HUES6 (cell line): ENCODE measurements around the gene ERC2.

ENCODE experiments used
- H3K27ac ChIP-seq: 2 replicates; pipeline ENCODE4 v1.7.0; 2013; ENCODE audit warnings: low read depth, mild to moderate bottlenecking, low read length, inconsistent platforms
- H3K27me3 ChIP-seq: 2 replicates; pipeline ENCODE4 v1.6.1; 2013; ENCODE audit warnings: low read length; ENCODE audit not compliant: control insufficient read depth, insufficient read depth
- H3K36me3 ChIP-seq: 2 replicates; pipeline ENCODE4 v1.6.1; 2013; ENCODE audit warnings: low read length; ENCODE audit not compliant: control insufficient read depth, insufficient read depth
- H3K4me1 ChIP-seq: 2 replicates; pipeline ENCODE4 v1.6.1; 2013; ENCODE audit warnings: low read length; ENCODE audit not compliant: control insufficient read depth, insufficient read depth
- H3K4me3 ChIP-seq: 2 replicates; pipeline ENCODE4 v1.5.1; 2013; ENCODE audit warnings: low read depth, low read length
- H3K9ac ChIP-seq: one replicate; pipeline ENCODE4 v1.6.1; 2013; ENCODE audit warnings: mild to moderate bottlenecking, low read length
- H3K9me3 ChIP-seq: 2 replicates; pipeline ENCODE4 v1.6.1; 2013; ENCODE audit warnings: low read depth, low read length; ENCODE audit not compliant: control insufficient read depth, insufficient read depth

ERC2 gene

GRCh38 chr3:55912880-55913279, 555.4 kb downstream of the ERC2 start:
- Histone ChIP-seq H3K27ac (no peak overlapping the region), H3K4me1 (no peaks in the 10 kb centered on the region), H3K4me3 (no peak overlapping the region), H3K27me3 (no peaks in the 10 kb centered on the region), H3K9ac (no peak overlapping the region), H3K9me3 (no peaks in the 10 kb centered on the region), H3K36me3 (no peaks in the 10 kb centered on the region)

- H3K4me1 ChIP-seq = no peaks in the 10 kb centered on the region
- no peak overlapping the region for H3K4me3 ChIP-seq
- H3K9me3 ChIP-seq = no peaks in the 10 kb centered on the region
- H3K36me3 ChIP-seq = no peaks in the 10 kb centered on the region
- no peak overlapping the region for H3K9ac ChIP-seq
- no peak overlapping the region for H3K27ac ChIP-seq
- H3K27me3 ChIP-seq = no peaks in the 10 kb centered on the region
Measured at GRCh38 chr3:55911266-55911665, 557.0 kb downstream of the ERC2 start.

GRCh38 chr3:55910543-55910942, 557.7 kb downstream of the ERC2 start:
- Histone ChIP-seq H3K27ac (no peak overlapping the region), H3K4me1 (no peaks in the 10 kb centered on the region), H3K4me3 (no peak overlapping the region), H3K27me3 (no peaks in the 10 kb centered on the region), H3K36me3 (no peaks in the 10 kb centered on the region), H3K9ac (no peak overlapping the region), H3K9me3 (no peaks in the 10 kb centered on the region)

GRCh38 chr3:55909373-55909772, 558.9 kb downstream of the ERC2 start:
- Histone ChIP-seq H3K36me3 (no peaks in the 10 kb centered on the region), H3K4me3 (no peak overlapping the region), H3K9ac (no peak overlapping the region), H3K27me3 (no peaks in the 10 kb centered on the region), H3K27ac (no peak overlapping the region), H3K9me3 (no peaks in the 10 kb centered on the region), H3K4me1 (no peaks in the 10 kb centered on the region)

- Histone ChIP-seq H3K36me3 (no peaks in the 10 kb centered on the region), H3K9me3 (no peaks in the 10 kb centered on the region), H3K27me3 (no peaks in the 10 kb centered on the region), H3K4me3 (no peak overlapping the region), H3K9ac (no peak overlapping the region), H3K27ac (no peak overlapping the region), H3K4me1 (no peaks in the 10 kb centered on the region)
Measured at GRCh38 chr3:55907616-55908015, 560.7 kb downstream of the ERC2 start.

GRCh38 chr3:55906896-55907295, 561.4 kb downstream of the ERC2 start:
- Histone ChIP-seq H3K27me3 (no peaks in the 10 kb centered on the region), H3K4me1 (no peaks in the 10 kb centered on the region), H3K4me3 (no peak overlapping the region), H3K9me3 (no peaks in the 10 kb centered on the region), H3K36me3 (no peaks in the 10 kb centered on the region), H3K27ac (no peak overlapping the region), H3K9ac (no peak overlapping the region)

GRCh38 chr3:55904716-55905115, 563.6 kb downstream of the ERC2 start:
- no peak overlapping the region for H3K27ac ChIP-seq
- H3K27me3 ChIP-seq = no peaks in the 10 kb centered on the region
- no peak overlapping the region for H3K9ac ChIP-seq
- H3K4me3 ChIP-seq = no peak overlapping the region
- H3K36me3 ChIP-seq = no peaks in the 10 kb centered on the region
- no peaks in the 10 kb centered on the region for H3K9me3 ChIP-seq
- no peaks in the 10 kb centered on the region for H3K4me1 ChIP-seq

- Histone ChIP-seq H3K27ac (no peak overlapping the region), H3K4me1 (no peaks in the 10 kb centered on the region), H3K9me3 (no peaks in the 10 kb centered on the region), H3K9ac (no peak overlapping the region), H3K27me3 (no peaks in the 10 kb centered on the region), H3K36me3 (no peaks in the 10 kb centered on the region), H3K4me3 (no peak overlapping the region)
Measured at GRCh38 chr3:55903680-55904079, 564.6 kb downstream of the ERC2 start.

GRCh38 chr3:55902221-55902900, 565.9 kb downstream of the ERC2 start:
- no peaks in the 10 kb centered on the region for H3K36me3 ChIP-seq

GRCh38 chr3:55899887-55900286, 568.4 kb downstream of the ERC2 start:
- Histone ChIP-seq H3K27me3 (no peaks in the 10 kb centered on the region), H3K9ac (no peak overlapping the region), H3K4me1 (no peaks in the 10 kb centered on the region), H3K36me3 (no peaks in the 10 kb centered on the region), H3K4me3 (no peak overlapping the region), H3K9me3 (no peaks in the 10 kb centered on the region), H3K27ac (no peak overlapping the region)

More at GRCh38 chr3:55902221-55902900, 565.9 kb downstream of the ERC2 start:
- H3K9ac ChIP-seq = no peak overlapping the region
- H3K27me3 ChIP-seq = no peaks in the 10 kb centered on the region
- no peak overlapping the region for H3K27ac ChIP-seq
- H3K4me1 ChIP-seq = no peaks in the 10 kb centered on the region
- H3K9me3 ChIP-seq = no peaks in the 10 kb centered on the region
- H3K4me3 ChIP-seq = no peak overlapping the region

GRCh38 chr3:55897573-55898224, 570.6 kb downstream of the ERC2 start:
- Histone ChIP-seq H3K9ac (no peak overlapping the region), H3K27ac (no peak overlapping the region), H3K4me1 (no peaks in the 10 kb centered on the region), H3K4me3 (no peak overlapping the region), H3K36me3 (no peaks in the 10 kb centered on the region), H3K9me3 (no peaks in the 10 kb centered on the region), H3K27me3 (no peaks in the 10 kb centered on the region)
